Measurements from ENCODE around the gene BFSP1.

GRCh38 chr20:17531665-17532025, 466 bp upstream of the BFSP1 start:
- TF ChIP-seq CTCF (IDR thresholded peaks at IDR 0.05) (no peak), POLR2A (IDR thresholded peaks at IDR 0.05) (no peak)
